Inflammatory macrophage treated with lipopolysaccharide for 1 hour (primary cell): ENCODE data around the gene GRM4.

Experiments used
- DNase-seq, 2 donors: peaks; one replicate each; pipeline ENCODE4 v3.0.0-alpha.2; 2020 to 2022

Gene GRM4

DNA sequence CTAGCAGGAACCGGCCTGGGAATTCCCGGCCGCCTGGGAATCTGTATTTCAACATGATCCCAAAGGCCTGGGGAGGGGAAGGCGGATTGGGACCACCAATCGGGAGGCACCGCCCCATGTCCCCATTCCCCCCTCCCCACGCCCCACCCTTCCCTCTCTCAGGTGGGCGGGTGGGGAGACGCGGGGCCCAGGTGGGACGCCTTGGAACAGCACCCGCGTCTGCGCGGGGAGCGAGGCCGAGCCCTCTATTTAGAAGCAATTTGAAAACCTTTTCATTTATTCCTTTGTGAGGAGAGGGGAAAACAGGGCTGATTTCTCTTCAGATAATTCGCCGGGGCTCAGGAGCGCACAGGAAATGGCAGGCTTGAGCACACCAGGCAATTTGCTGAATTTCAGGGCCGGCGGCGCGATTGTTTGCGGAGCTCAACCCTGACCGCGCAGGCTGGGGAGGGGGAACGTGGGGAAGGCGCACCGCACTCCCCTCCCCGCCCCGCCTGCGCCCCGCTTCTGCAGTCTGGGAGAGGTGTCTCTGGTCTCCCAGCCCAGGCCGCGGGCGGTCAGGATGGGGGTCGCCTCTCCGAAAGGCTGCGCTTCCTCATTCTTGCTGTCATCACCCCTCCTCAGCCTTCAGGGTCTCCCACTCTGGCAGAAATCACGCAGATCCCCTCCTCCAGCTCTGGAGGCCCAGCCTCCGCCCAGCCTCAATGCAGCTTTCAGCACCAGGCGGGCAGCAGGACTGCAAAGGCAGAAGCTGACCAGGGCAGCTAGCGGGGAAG lies 170.0 kb downstream of the GRM4 start:
- no peak for DNase-seq

DNA sequence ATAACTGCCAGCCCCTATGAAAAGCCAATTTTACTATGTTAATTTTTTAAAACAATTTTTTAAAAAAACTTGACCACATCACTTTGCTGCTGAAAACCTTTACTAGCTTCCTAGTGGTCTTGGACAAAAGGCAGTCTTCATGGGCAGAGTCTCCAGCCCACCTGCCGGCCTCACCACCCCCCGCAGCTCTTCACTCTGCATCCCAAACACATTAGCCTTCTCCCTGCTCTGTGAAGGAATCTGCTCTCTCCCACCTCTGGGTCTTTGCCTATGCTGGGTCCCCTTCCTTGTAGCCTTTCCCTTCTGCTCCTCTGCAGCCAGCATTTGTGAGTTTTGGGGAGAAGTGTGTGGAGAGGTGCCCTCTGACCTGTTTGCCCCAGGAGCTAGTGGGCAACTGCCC lies 171.4 kb downstream of the GRM4 start:
- no peak for DNase-seq

DNA sequence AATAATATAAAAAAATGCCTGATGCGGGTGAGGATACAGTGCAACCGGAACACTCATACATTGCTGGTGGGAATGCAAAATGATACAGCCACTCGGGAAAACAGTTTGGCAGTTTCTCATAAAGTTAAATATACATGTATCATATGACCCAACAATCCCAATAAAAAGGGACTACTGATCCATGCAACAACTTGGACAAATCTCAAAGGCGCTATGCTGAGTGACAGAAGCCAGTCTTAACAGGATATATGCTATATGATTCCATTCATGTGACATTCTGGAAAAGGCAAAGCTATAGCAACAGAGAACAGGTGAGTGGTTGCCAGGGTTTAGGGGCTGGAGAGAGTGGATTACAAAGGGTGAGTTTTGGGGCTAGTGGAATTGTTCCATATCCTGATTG lies 171.9 kb downstream of the GRM4 start:
- DNase-seq, result no peak

DNA sequence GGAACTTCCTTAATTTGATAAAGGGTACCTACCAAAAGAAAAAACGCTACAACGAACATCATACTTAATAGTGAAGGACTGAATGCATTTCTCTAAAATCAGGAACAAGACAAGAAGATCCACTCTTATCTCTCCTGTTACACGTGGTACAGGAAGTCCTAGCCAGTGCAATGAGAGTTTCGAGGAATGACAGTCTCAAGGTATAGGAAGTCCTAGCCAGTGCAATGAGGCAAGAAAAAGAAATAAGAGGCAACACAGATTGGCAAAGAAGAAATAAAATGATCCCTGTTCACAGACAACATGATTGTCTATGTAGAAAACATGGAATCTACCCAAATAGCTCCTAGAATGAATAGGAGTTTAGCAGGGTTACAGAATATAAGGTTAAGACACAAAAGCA lies 174.3 kb downstream of the GRM4 start:
- DNase-seq, result no peak
